ENCODE measurements around the gene TOPORS.

The TOPORS gene

DNA sequence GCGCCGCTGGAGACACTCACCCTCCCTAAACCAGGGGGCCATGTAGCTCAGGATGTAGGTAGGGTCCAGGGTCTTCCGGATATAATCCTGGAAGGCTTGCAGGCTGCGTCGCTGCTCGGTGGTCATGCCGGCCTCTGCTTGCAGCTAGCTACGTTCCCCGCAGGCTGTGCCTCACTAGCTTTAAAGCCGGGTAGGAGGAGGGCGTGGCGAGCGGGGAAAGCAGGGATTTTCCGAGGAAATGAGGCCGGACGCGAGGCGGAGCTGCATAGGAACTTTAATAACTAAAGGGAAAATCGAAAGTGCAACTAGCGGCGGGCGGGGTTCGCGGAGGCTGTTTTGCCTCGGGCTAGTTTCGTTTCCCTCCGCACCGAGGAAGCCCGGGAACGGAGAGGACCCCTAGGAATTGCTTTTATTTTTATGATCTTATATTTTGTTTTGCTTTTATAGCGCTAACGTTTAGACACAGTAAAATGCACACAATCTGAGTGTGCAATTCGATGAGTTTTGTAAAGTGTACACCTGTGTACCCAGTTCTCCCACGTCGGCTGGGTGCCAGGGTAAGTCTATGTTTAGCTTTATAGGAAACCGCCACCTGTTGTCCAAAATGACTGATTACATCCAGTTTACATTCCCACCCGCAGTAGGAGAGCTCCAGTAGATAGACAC is 26.2 kb downstream of the TOPORS start, which contains the start of gene RIGI:
Gene RIGI (minus strand): TSS at position 156 of the 666 bp plus-strand sequence. CDS start 30 bp downstream, at position 126.
- TF ChIP-seq, protein P1, sequence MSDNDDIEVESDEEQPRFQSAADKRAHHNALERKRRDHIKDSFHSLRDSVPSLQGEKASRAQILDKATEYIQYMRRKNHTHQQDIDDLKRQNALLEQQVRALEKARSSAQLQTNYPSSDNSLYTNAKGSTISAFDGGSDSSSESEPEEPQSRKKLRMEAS (IDR thresholded peaks at IDR 0.05), result peak; percentile 24; the same call in 1 of the 2 replicates
- TF ChIP-seq CREB1 (IDR thresholded peaks at IDR 0.05; ENCODE audit: low read depth) (no peak), EGR1 (IDR thresholded peaks at IDR 0.05) (0 out of 2 replicates have a peak, but pooled peaks have one; percentile 31), FOXM1 (IDR thresholded peaks at IDR 0.05; ENCODE audit: borderline replicate concordance, low read depth) (peak; percentile 61; the same call in 1 of the 2 replicates), TCF12 (IDR thresholded peaks at IDR 0.05; ENCODE audit: low read depth) (peak; percentile 50; the same call in 1 of the 2 replicates), NFIC (IDR thresholded peaks at IDR 0.05) (peak; percentile 81), YY1 (IDR thresholded peaks at IDR 0.05; ENCODE audit: low read depth) (no peak), ZBTB7A (IDR thresholded peaks at IDR 0.05; ENCODE audit: low read depth) (no peak), TEAD4 (IDR thresholded peaks at IDR 0.05) (peak; percentile 59; the same call in 1 of the 2 replicates), TAF1 (IDR thresholded peaks at IDR 0.05; ENCODE audit: low read depth) (no peak), RAD21 (IDR thresholded peaks at IDR 0.05; ENCODE audit: low read depth) (peak; percentile 62), EP300 (IDR thresholded peaks at IDR 0.05; ENCODE audit: borderline replicate concordance) (no peak; the same call in 1 of the 2 replicates), CEBPB (IDR thresholded peaks at IDR 0.05) (0 out of 2 replicates have a peak, but pooled peaks have one; percentile 2)
- TF ChIP-seq, protein P2, sequence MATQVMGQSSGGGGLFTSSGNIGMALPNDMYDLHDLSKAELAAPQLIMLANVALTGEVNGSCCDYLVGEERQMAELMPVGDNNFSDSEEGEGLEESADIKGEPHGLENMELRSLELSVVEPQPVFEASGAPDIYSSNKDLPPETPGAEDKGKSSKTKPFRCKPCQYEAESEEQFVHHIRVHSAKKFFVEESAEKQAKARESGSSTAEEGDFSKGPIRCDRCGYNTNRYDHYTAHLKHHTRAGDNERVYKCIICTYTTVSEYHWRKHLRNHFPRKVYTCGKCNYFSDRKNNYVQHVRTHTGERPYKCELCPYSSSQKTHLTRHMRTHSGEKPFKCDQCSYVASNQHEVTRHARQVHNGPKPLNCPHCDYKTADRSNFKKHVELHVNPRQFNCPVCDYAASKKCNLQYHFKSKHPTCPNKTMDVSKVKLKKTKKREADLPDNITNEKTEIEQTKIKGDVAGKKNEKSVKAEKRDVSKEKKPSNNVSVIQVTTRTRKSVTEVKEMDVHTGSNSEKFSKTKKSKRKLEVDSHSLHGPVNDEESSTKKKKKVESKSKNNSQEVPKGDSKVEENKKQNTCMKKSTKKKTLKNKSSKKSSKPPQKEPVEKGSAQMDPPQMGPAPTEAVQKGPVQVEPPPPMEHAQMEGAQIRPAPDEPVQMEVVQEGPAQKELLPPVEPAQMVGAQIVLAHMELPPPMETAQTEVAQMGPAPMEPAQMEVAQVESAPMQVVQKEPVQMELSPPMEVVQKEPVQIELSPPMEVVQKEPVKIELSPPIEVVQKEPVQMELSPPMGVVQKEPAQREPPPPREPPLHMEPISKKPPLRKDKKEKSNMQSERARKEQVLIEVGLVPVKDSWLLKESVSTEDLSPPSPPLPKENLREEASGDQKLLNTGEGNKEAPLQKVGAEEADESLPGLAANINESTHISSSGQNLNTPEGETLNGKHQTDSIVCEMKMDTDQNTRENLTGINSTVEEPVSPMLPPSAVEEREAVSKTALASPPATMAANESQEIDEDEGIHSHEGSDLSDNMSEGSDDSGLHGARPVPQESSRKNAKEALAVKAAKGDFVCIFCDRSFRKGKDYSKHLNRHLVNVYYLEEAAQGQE (IDR thresholded peaks at IDR 0.05; ENCODE audit: low read depth), result no peak

DNA sequence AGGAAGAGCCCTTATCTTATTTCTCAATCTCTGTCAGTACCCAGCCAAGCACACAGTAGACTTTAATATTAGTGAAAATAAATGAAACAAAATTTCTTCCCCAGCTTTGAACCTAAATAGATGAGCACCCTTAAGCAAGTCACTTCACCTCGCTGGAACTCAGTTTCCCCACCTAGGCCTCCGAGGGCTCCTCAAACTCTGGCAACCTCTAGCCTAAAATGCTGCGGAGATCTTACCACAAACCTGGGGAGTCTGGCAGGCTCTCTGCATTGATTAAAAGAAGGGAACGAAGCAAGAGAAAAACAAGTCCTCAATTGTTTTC is 26.7 kb downstream of the TOPORS start:
- no peak for TF ChIP-seq RAD21 (IDR thresholded peaks at IDR 0.05; ENCODE audit: low read depth)
- no peak for TF ChIP-seq CREB1 (IDR thresholded peaks at IDR 0.05; ENCODE audit: low read depth)
- no peak for TF ChIP-seq TCF12 (IDR thresholded peaks at IDR 0.05; ENCODE audit: low read depth)
- no peak for TF ChIP-seq EGR1 (IDR thresholded peaks at IDR 0.05)
- no peak for TF ChIP-seq YY1 (IDR thresholded peaks at IDR 0.05; ENCODE audit: low read depth)
- no peak for TF ChIP-seq CEBPB (IDR thresholded peaks at IDR 0.05)
- TF ChIP-seq NFIC (IDR thresholded peaks at IDR 0.05), result no peak
- TF ChIP-seq, protein P1 (IDR thresholded peaks at IDR 0.05), result no peak
- no peak for TF ChIP-seq ZBTB7A (IDR thresholded peaks at IDR 0.05; ENCODE audit: low read depth)
- TF ChIP-seq TAF1 (IDR thresholded peaks at IDR 0.05; ENCODE audit: low read depth), result no peak
- no peak for TF ChIP-seq TEAD4 (IDR thresholded peaks at IDR 0.05)
- no peak for TF ChIP-seq FOXM1 (IDR thresholded peaks at IDR 0.05; ENCODE audit: borderline replicate concordance, low read depth)
- no peak for TF ChIP-seq EP300 (IDR thresholded peaks at IDR 0.05; ENCODE audit: borderline replicate concordance)
- TF ChIP-seq, protein P2 (IDR thresholded peaks at IDR 0.05; ENCODE audit: low read depth), result no peak
- TF ChIP-seq, protein P3, sequence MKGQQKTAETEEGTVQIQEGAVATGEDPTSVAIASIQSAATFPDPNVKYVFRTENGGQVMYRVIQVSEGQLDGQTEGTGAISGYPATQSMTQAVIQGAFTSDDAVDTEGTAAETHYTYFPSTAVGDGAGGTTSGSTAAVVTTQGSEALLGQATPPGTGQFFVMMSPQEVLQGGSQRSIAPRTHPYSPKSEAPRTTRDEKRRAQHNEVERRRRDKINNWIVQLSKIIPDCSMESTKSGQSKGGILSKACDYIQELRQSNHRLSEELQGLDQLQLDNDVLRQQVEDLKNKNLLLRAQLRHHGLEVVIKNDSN (IDR thresholded peaks at IDR 0.05), result no peak

DNA sequence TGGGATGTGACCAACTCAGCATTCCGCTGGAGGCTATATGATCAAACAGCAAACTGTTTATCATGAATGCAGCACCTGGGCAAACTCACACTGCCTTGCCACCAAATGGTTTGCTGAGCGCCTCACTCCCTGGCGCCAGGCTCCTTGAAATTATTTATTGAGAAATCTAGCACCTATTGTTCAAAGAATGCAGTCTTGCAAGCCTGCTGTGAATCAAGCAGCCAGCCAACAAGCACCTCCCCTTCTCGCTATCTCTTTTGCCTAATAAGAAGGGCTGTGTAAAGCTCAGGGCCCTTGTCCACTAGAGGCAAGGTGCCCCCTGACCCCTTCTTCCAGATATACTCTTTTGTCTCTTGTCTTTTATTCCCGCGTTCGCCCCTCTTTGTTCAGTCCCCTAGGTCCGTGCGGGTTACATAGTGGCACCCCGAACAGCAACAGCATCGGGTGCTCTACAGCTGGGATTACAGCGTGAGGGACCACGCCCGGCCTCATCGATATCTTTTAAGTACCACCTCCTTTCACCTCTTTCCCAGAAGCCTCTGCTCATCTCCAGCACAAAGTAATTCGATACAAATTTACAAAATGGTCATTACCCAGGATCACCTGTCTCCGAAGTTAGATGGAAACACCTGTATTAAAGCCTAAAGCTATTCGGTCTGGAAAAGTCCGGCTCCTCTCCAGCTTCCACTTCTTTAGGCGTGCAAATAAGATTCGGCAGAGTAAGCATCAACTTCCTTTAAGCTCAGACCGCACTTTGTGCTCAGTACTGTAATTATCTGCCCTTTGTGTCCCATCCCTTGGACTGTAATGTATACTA is 27.3 kb downstream of the TOPORS start:
- TF ChIP-seq FOXM1 (IDR thresholded peaks at IDR 0.05; ENCODE audit: borderline replicate concordance, low read depth) (peak; percentile 42; the same call in 1 of the 2 replicates), ZBTB7A (IDR thresholded peaks at IDR 0.05; ENCODE audit: low read depth) (no peak), YY1 (IDR thresholded peaks at IDR 0.05; ENCODE audit: low read depth) (no peak), CREB1 (IDR thresholded peaks at IDR 0.05; ENCODE audit: low read depth) (no peak), TAF1 (IDR thresholded peaks at IDR 0.05; ENCODE audit: low read depth) (no peak), EGR1 (IDR thresholded peaks at IDR 0.05) (no peak), RAD21 (IDR thresholded peaks at IDR 0.05; ENCODE audit: low read depth) (no peak), NFIC (IDR thresholded peaks at IDR 0.05) (peak; percentile 71), TEAD4 (IDR thresholded peaks at IDR 0.05) (peak; percentile 78), EP300 (IDR thresholded peaks at IDR 0.05; ENCODE audit: borderline replicate concordance) (peak; percentile 56; the same call in 1 of the 2 replicates), CEBPB (IDR thresholded peaks at IDR 0.05) (peak; percentile 91), TCF12 (IDR thresholded peaks at IDR 0.05; ENCODE audit: low read depth) (peak; percentile 73; the same call in 1 of the 2 replicates)
- TF ChIP-seq, protein P3 (IDR thresholded peaks at IDR 0.05), result no peak
- TF ChIP-seq, protein P2 (IDR thresholded peaks at IDR 0.05; ENCODE audit: low read depth), result no peak
- TF ChIP-seq, protein P1 (IDR thresholded peaks at IDR 0.05), result no peak

All from Ishikawa (cell line).